ENCODE data around the gene MXRA5.

MXRA5 gene

GRCh38 chrX:3271183-3271833, 75.1 kb downstream of the MXRA5 start:
- peak overlapping the region; percentile 17; the same call in 1 of the 2 replicates for H3K4me3 ChIP-seq (replicated peaks; ENCODE audit: low read depth, low read length)
- TF ChIP-seq CTCF (IDR thresholded peaks at IDR 0.05; ENCODE audit: low read depth, low read length, missing control alignments) = no peak

GRCh38 chrX:3268829-3269228, 77.6 kb downstream of the MXRA5 start:
- H3K4me3 ChIP-seq (replicated peaks; ENCODE audit: low read depth, low read length) = no peak overlapping the region
- peak; percentile 62 for DNase-seq (ENCODE audit: extremely low read depth, low read depth)
- no peak for TF ChIP-seq CTCF (IDR thresholded peaks at IDR 0.05; ENCODE audit: low read depth, low read length, missing control alignments)

More at GRCh38 chrX:3271183-3271833, 75.1 kb downstream of the MXRA5 start:
- DNase-seq (ENCODE audit: extremely low read depth, low read depth) = peak; percentile 27

GRCh38 chrX:3263681-3264126, 82.7 kb downstream of the MXRA5 start:
- no peak overlapping the region for H3K4me3 ChIP-seq (replicated peaks; ENCODE audit: low read depth, low read length)
- no peak for TF ChIP-seq CTCF (IDR thresholded peaks at IDR 0.05; ENCODE audit: low read depth, low read length, missing control alignments)
- DNase-seq (ENCODE audit: extremely low read depth, low read depth) = no peak

- peak; percentile 78 for DNase-seq (ENCODE audit: extremely low read depth, low read depth)
These were observed 83.6 kb downstream of the MXRA5 start for GRCh38 chrX:3262901-3263300.

More at GRCh38 chrX:3262901-3263300, 83.6 kb downstream of the MXRA5 start:
- H3K4me3 ChIP-seq (replicated peaks; ENCODE audit: low read depth, low read length) = no peak overlapping the region
- no peak for TF ChIP-seq CTCF (IDR thresholded peaks at IDR 0.05; ENCODE audit: low read depth, low read length, missing control alignments)

All from HFF-Myc (cell line).